Camera-type eye (tissue), 1 donor: ENCODE data around the gene SIPA1L3. TPM values are rescaled to one million over a fixed set of nuclear protein-coding genes. Genes with fewer than 3 reads are reported as not detected.

Experiments used
- total RNA-seq: library from RNA; depleted of rRNA; stranded (reverse); fragments of >200 nt; gene quantifications from one replicate; pipeline ENCODE4 v1.2.3, GENCODE V29; 2014

SIPA1L3 gene
- 44.7 TPM for total RNA-seq

GRCh38 chr19:37906869-37907734, at the start of gene SIPA1L3:
Gene SIPA1L3, plus strand, starts transcription at chr19:37907208. Its CDS starts 174,358 bp downstream, at chr19:38081566.

DNA sequence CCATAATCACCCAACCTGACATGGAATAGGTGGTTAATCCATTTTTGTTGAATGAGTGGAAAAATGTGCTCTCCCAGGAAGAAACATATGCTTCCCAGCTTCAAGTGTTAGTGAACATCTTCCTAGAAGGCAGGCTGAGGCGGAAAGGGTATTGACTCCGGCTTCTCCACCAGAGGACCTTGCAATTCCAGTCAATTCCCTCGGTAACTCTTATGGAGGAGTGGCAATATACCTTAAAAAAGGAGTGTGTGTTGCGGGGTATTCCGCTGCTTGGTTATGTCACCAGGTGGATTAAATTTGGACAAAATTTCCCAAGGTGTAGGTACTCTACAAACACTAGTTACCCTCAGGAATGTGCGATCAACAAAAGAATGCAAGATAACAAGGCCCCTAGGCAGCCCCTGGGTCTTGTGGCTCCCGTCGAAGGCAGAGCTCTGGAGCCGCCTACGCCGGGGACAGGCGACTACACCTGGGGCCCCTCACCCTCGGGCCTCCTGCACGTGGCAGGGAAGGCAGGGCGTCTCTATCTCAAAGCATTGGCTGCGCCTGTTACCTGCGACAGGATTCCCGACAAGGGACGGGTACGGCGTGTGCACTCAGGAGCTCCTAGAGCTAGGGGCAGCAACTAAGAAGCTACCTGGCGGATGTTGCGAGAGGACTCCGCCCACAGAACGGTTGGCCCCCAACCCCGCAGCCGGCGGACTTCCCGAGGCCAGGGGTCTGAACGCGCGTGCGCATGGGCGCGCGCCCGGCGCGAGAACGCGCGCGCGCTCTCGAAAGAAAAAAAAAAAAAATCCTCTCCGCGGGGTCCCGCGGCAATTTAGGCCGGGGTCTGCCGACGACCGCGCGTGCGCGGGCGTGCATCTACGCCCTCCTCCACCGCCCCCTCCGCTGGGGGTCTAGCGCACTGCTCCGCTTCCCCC, 801 bp upstream of the SIPA1L3 start, which contains the start of gene WDR87:
Gene WDR87 (minus strand): TSS at position 649 of the 923 bp plus-strand sequence. CDS start 8,355 bp downstream, outside the sequence.

DNA sequence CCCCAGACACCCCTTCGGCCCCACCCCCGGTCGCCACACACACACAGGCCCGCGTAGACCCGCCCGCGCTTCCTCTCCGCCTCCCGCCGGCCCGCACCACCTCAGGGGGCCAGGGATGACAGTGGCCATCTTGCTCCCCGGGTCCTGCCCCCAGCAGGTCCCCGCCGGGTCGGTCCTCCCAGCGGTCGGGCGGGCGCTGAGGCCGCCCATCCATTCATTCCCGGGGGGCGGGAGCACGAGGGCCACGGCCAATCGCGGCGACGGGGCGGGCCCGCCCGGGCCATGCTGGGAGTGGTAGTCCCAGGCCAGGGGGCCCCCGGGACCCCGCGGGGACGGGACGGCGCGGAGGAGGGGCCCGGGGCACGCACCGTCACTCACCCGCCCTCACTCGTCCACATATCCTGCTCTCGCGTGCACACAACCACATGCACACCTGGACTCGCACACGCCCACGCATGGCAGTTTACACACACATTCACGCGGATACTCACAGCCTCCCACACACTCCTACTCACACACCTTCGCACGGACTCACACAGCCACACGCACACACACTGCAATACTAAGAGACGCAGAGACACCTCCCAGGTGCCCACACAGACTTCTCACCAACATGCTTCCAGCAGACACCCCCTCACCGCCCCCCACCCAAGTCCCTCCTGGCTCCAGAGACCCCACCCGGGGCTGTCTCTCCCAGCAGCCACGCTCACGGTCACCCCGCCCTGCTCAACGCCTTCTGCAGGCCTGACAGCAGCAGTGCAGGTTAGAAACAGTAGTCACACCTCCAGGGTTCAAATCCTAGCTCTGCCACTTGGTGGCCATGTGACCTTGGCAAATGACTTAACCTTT, 317.2 kb downstream of the SIPA1L3 start, which contains the start of gene DPF1:
Gene DPF1 (minus strand): TSS at position 209 of the 849 bp plus-strand sequence. CDS start 80 bp downstream, at position 129.

Other genes starting within 250 kb of the SIPA1L3 start
- gene ZNF607, start 187.4 kb upstream of the SIPA1L3 start, total RNA-seq, result 18.2 TPM
- 38.6 TPM for gene ZNF573, start 127.6 kb upstream of the SIPA1L3 start, total RNA-seq
- gene WDR87, start 614 bp upstream of the SIPA1L3 start, total RNA-seq, result not detected